ENCODE measurements around the gene CCDC158.

The CCDC158 gene

GRCh38 chr4:76280488-76281441 is 140.2 kb downstream of the CCDC158 start:
- DNase-seq (ENCODE audit: low spot score) = no peak

- no peak for DNase-seq (ENCODE audit: low spot score)
These were observed 141.5 kb downstream of the CCDC158 start for GRCh38 chr4:76279462-76279861.

- DNase-seq (ENCODE audit: low spot score) = no peak
These were observed 142.4 kb downstream of the CCDC158 start for GRCh38 chr4:76278583-76278982.

- DNase-seq (ENCODE audit: low spot score) = no peak
These were observed 143.3 kb downstream of the CCDC158 start for GRCh38 chr4:76277667-76278066.

- DNase-seq (ENCODE audit: low spot score) = no peak
These were observed 144.1 kb downstream of the CCDC158 start for GRCh38 chr4:76276813-76277212.

GRCh38 chr4:76275486-76276124 is 145.3 kb downstream of the CCDC158 start:
- no peak for DNase-seq (ENCODE audit: low spot score)

- DNase-seq (ENCODE audit: low spot score) = no peak
These were observed 147.9 kb downstream of the CCDC158 start for GRCh38 chr4:76272999-76273398.

GRCh38 chr4:76272582-76272981 is 148.4 kb downstream of the CCDC158 start:
- DNase-seq (ENCODE audit: low spot score) = no peak

GRCh38 chr4:76272073-76272472 is 148.9 kb downstream of the CCDC158 start:
- no peak for DNase-seq (ENCODE audit: low spot score)

GRCh38 chr4:76271248-76271647 is 149.7 kb downstream of the CCDC158 start:
- no peak for DNase-seq (ENCODE audit: low spot score)

GRCh38 chr4:76270244-76271175 is 150.4 kb downstream of the CCDC158 start:
- no peak for DNase-seq (ENCODE audit: low spot score)

GRCh38 chr4:76267811-76268210 is 153.1 kb downstream of the CCDC158 start:
- DNase-seq (ENCODE audit: low spot score) = no peak

GRCh38 chr4:76266627-76267026 is 154.3 kb downstream of the CCDC158 start:
- no peak for DNase-seq (ENCODE audit: low spot score)

GRCh38 chr4:76265631-76266218 is 155.2 kb downstream of the CCDC158 start:
- no peak for DNase-seq (ENCODE audit: low spot score)
